Gastrocnemius medialis (tissue), 4 donors: Measurements from ENCODE around the gene TENM3.

Experiments
- POLR2A ChIP-seq, 2 donors: fragments of 450-650 bp; IDR thresholded peaks; one replicate each; pipeline ENCODE4 v1.6.1; 2017; ENCODE audit warnings: antibody characterized with exemption in 2 of 2, mild to moderate bottlenecking in 2 of 2, moderate library complexity in 2 of 2
- TF ChIP-seq, protein P1 (sequence below), 5 experiments: fragments of 450-650 bp in 3 of 5; fragments of 200-600 bp in 2 of 5; sonication (generic) in 2 of 5; IDR thresholded peaks in 4 of 5; conservative IDR thresholded peaks in 1 of 5; 1 replicate in 4 of 5; 2 replicates in 1 of 5; pipeline ENCODE4 v1.5.1; 2016 to 2019; ENCODE audit warnings: antibody characterized with exemption in 5 of 5, mild to moderate bottlenecking in 3 of 5, moderate library complexity in 3 of 5

DNA sequence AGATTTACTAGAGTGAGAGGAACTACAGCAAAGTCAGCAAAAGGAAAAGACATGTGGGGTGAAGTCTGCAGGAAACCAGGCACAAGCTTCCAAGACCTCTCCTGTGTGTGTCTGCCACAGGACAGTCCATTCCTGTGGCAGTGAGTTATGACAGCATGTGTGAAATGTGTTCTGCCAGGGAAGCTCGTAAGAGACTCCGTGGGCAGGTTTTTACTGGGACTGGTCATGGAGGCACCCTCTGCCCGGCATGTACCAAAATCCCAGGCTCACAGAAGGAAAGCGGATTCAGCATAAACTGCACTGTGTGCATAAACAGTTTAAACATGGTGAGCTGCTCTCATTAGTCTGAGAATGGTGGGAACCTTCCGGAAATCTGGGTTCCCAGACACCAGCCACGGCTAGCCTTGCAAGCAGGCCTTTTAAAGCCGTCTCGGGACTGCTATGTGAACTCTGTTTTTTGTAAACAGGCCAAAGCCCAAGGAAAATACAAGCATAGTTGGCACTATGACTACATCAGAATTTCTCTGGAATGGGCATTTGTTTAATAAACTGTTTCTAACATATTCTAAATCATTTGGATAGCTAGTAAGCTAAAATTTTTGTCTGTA, 288.5 kb downstream of the TENM3 start:
- TF ChIP-seq, protein P1, sequence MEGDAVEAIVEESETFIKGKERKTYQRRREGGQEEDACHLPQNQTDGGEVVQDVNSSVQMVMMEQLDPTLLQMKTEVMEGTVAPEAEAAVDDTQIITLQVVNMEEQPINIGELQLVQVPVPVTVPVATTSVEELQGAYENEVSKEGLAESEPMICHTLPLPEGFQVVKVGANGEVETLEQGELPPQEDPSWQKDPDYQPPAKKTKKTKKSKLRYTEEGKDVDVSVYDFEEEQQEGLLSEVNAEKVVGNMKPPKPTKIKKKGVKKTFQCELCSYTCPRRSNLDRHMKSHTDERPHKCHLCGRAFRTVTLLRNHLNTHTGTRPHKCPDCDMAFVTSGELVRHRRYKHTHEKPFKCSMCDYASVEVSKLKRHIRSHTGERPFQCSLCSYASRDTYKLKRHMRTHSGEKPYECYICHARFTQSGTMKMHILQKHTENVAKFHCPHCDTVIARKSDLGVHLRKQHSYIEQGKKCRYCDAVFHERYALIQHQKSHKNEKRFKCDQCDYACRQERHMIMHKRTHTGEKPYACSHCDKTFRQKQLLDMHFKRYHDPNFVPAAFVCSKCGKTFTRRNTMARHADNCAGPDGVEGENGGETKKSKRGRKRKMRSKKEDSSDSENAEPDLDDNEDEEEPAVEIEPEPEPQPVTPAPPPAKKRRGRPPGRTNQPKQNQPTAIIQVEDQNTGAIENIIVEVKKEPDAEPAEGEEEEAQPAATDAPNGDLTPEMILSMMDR (IDR thresholded peaks at IDR 0.05 in 4 of 5, conservative IDR thresholded peaks at IDR 0.05 in 1 of 5): no peak
- no peak for TF ChIP-seq POLR2A (IDR thresholded peaks at IDR 0.05)
